Thyroid gland (tissue), 4 donors: ENCODE measurements around the gene L3MBTL4. TPM values are rescaled to one million over a fixed set of nuclear protein-coding genes. Genes with fewer than 3 reads are reported as not detected.

ENCODE experiments used
- DNase-seq, 2 donors: peaks; one replicate each; pipeline ENCODE4 v3.0.0-alpha.2; 2019
- H3K27ac ChIP-seq, 3 donors: fragments of 200-600 bp; sonication (generic); 1 replicate in 2 of 3; 2 replicates in 1 of 3; pipeline ENCODE4 v1.5.1; 2016 to 2019; ENCODE audit warnings: mild to moderate bottlenecking in 1 of 3, moderate library complexity in 1 of 3
- H3K27me3 ChIP-seq: fragments of 200-600 bp; sonication (generic); one replicate; pipeline ENCODE4 v1.5.1; 2019
- H3K36me3 ChIP-seq, 2 donors: fragments of 200-600 bp; sonication (generic); one replicate each; pipeline ENCODE4 v1.5.1; 2016 to 2019
- H3K4me1 ChIP-seq, 2 donors: fragments of 200-600 bp; sonication (generic); one replicate each; pipeline ENCODE4 v1.5.1; 2017 to 2019
- H3K4me3 ChIP-seq, 3 donors: fragments of 200-600 bp; sonication (generic); replicated peaks in 1 of 3; 1 replicate in 2 of 3; 2 replicates in 1 of 3; pipeline ENCODE4 v1.5.1; 2016; ENCODE audit warnings: mild to moderate bottlenecking in 1 of 3
- H3K9me3 ChIP-seq: fragments of 200-600 bp; sonication (generic); one replicate; pipeline ENCODE4 v1.5.1; 2017
- CTCF ChIP-seq, 6 experiments: fragments of 200-600 bp in 3 of 6; fragments of 450-650 bp in 3 of 6; sonication (generic) in 3 of 6; IDR thresholded peaks; one replicate each; pipeline ENCODE4 v1.5.1; 2016 to 2019; ENCODE audit warnings: antibody characterized with exemption in 6 of 6, mild to moderate bottlenecking in 2 of 6, inconsistent platforms in 1 of 6, moderate library complexity in 1 of 6
- POLR2A ChIP-seq, 2 donors: fragments of 450-650 bp; IDR thresholded peaks; one replicate each; pipeline ENCODE4 v1.6.1; 2017; ENCODE audit warnings: antibody characterized with exemption in 2 of 2, mild to moderate bottlenecking in 2 of 2, moderate library complexity in 1 of 2
- WGBS, 2 donors: methylation state at CpG; one replicate each; pipeline ENCODE4 v1.1.5; 2017; 5-methylcytosine and 5-hydroxymethylcytosine counted together
- intact Hi-C: fragments of 100-400 bp; cut with DNase I; formaldehyde crosslinking; loops from one replicate; pipeline ENCODE4 v1.15.1; 2023
- total RNA-seq, 4 donors: library from RNA; depleted of rRNA; stranded (reverse); fragments of >200 nt; gene quantifications; one replicate each; pipeline ENCODE4 v1.2.3, GENCODE V29; 2016

Gene L3MBTL4
- total RNA-seq, 4 donors from 2014 or later: 15.2 to 37.1 (median 24.3) TPM

GRCh38 chr18:6401687-6402086 lies 13.0 kb downstream of the L3MBTL4 start:
- Histone ChIP-seq H3K36me3 (no peaks in the 10 kb centered on the region), H3K27ac (no peak overlapping the region), H3K4me1 (peaks cover 33 to 36% of the 10 kb centered on the region in 2 donors), H3K27me3 (no peaks in the 10 kb centered on the region), H3K4me3 (no peak overlapping the region), H3K9me3 (no peaks in the 10 kb centered on the region)
- no peak for TF ChIP-seq CTCF (IDR thresholded peaks at IDR 0.05)
- TF ChIP-seq POLR2A (IDR thresholded peaks at IDR 0.05): no peak
- intact Hi-C loops: no loop called here
- DNase-seq: no peak
- 69 to 71% methylated on average over 8 of the region's 8 CpGs for WGBS, 2 donors

- Histone ChIP-seq H3K4me1 (peaks cover 19 to 28% of the 10 kb centered on the region in 2 donors), H3K27ac (no peak overlapping the region), H3K36me3 (no peaks in the 10 kb centered on the region), H3K4me3 (no peak overlapping the region), H3K27me3 (no peaks in the 10 kb centered on the region), H3K9me3 (no peaks in the 10 kb centered on the region)
- 83 to 88% methylated on average over 1 of the region's 1 CpG for WGBS, 2 donors
- intact Hi-C loops: no loop called here
- DNase-seq: no peak
- no peak for TF ChIP-seq CTCF (IDR thresholded peaks at IDR 0.05)
- TF ChIP-seq POLR2A (IDR thresholded peaks at IDR 0.05): no peak
Measured at GRCh38 chr18:6399776-6400175, 14.9 kb downstream of the L3MBTL4 start.

GRCh38 chr18:6397931-6398566 lies 16.7 kb downstream of the L3MBTL4 start:
- DNase-seq: peak; percentile 60 to 67
- H3K27ac ChIP-seq: peak overlapping the region in 1 of 3 donors; percentile 22
- no peaks in the 10 kb centered on the region for H3K27me3 ChIP-seq
- WGBS, 2 donors: 32 to 44% methylated on average over 6 of the region's 6 CpGs
- H3K4me1 ChIP-seq: peaks cover 19 to 28% of the 10 kb centered on the region in 2 donors
- no peak for TF ChIP-seq POLR2A (IDR thresholded peaks at IDR 0.05)
- peak in 2 of 6 experiments; percentile 10 to 31 for TF ChIP-seq CTCF (IDR thresholded peaks at IDR 0.05)
- no peak overlapping the region for H3K4me3 ChIP-seq
- no peaks in the 10 kb centered on the region for H3K9me3 ChIP-seq
- intact Hi-C loops: no loop called here
- H3K36me3 ChIP-seq: no peaks in the 10 kb centered on the region

- intact Hi-C loops: no loop called here
- peaks cover 19 to 28% of the 10 kb centered on the region in 2 donors for H3K4me1 ChIP-seq
- H3K27me3 ChIP-seq: no peaks in the 10 kb centered on the region
- no peak for DNase-seq
- TF ChIP-seq CTCF (IDR thresholded peaks at IDR 0.05): no peak
- no peak for TF ChIP-seq POLR2A (IDR thresholded peaks at IDR 0.05)
- WGBS, 2 donors: 70 to 72% methylated on average over 5 of the region's 5 CpGs
- no peak overlapping the region for H3K27ac ChIP-seq
- H3K36me3 ChIP-seq: no peaks in the 10 kb centered on the region
- no peaks in the 10 kb centered on the region for H3K9me3 ChIP-seq
- H3K4me3 ChIP-seq: no peak overlapping the region
Measured at GRCh38 chr18:6396847-6397246, 17.9 kb downstream of the L3MBTL4 start.

GRCh38 chr18:6396276-6396675 lies 18.4 kb downstream of the L3MBTL4 start:
- intact Hi-C loops: no loop called here
- Histone ChIP-seq H3K4me1 (peaks cover 19 to 28% of the 10 kb centered on the region in 2 donors), H3K27me3 (no peaks in the 10 kb centered on the region), H3K27ac (no peak overlapping the region), H3K36me3 (no peaks in the 10 kb centered on the region), H3K4me3 (no peak overlapping the region), H3K9me3 (no peaks in the 10 kb centered on the region)
- DNase-seq: no peak
- no peak for TF ChIP-seq POLR2A (IDR thresholded peaks at IDR 0.05)
- TF ChIP-seq CTCF (IDR thresholded peaks at IDR 0.05): no peak
- WGBS, 2 donors: 75 to 96% methylated on average over 2 of the region's 2 CpGs
